Panc1 (cell line): Measurements from ENCODE around the gene FBXO15.

Experiments
- CTCF ChIP-seq: fragments of 450-650 bp; IDR thresholded peaks from 2 replicates; pipeline ENCODE4 v1.5.1; 2017; ENCODE audit warnings: mild to moderate bottlenecking
- POLR2AphosphoS5 ChIP-seq: IDR thresholded peaks from 2 replicates; pipeline ENCODE4 v1.6.1; 2012; ENCODE audit warnings: mild to moderate bottlenecking, low read depth, low read length, moderate library complexity
- REST ChIP-seq, 2 experiments: IDR thresholded peaks; 2 replicates each; pipeline ENCODE4 v1.6.1; 2011 to 2012; ENCODE audit warnings: low read depth in 2 of 2, control low read depth in 1 of 2, low read length in 1 of 2, mild to moderate bottlenecking in 1 of 2, moderate library complexity in 1 of 2; ENCODE audit not compliant: insufficient read depth in 1 of 2
- SIN3A ChIP-seq: IDR thresholded peaks from 2 replicates; pipeline ENCODE4 v1.6.1; 2012; ENCODE audit warnings: low read depth, mild to moderate bottlenecking, low read length, moderate library complexity, borderline replicate concordance; ENCODE audit not compliant: insufficient read depth
- TCF7L2 ChIP-seq: IDR thresholded peaks from 2 replicates; pipeline ENCODE4 v1.6.1; 2011; ENCODE audit warnings: mild to moderate bottlenecking, low read depth, low read length, inconsistent platforms

- TF ChIP-seq CTCF (no peak), SIN3A (no peak), POLR2AphosphoS5 (no peak), TCF7L2 (no peak), REST (IDR thresholded peaks at IDR 0.05; ENCODE audit: insufficient read depth in 1 of 2, low read depth in 2 of 2, low read length in 1 of 2) (no peak)
These were observed 32.1 kb upstream of the FBXO15 start for GRCh38 chr18:74179623-74180199.
